H9 (cell line): ENCODE measurements around the gene PLCB1. TPM values are rescaled to one million over a fixed set of nuclear protein-coding genes. Genes with fewer than 3 reads are reported as not detected.

Experiments used
- DNase-seq: peaks from one replicate; pipeline ENCODE4 v3.0.0-alpha.2; 2017
- H2AFZ ChIP-seq: one replicate; pipeline ENCODE4 v1.6.1; 2013; ENCODE audit warnings: mild to moderate bottlenecking, low read length, control low read depth, moderate library complexity
- H2AK5ac ChIP-seq: 2 replicates; pipeline ENCODE4 v1.6.1; 2013; ENCODE audit warnings: low read length, control low read depth, mixed read lengths; ENCODE audit not compliant: insufficient read length
- H2BK120ac ChIP-seq: one replicate; pipeline ENCODE4 v1.6.1; 2013; ENCODE audit warnings: low read depth, mild to moderate bottlenecking, low read length, control low read depth, inconsistent platforms; ENCODE audit not compliant: poor library complexity, severe bottlenecking
- H2BK12ac ChIP-seq: 2 replicates; pipeline ENCODE4 v1.6.1; 2013; ENCODE audit warnings: low read length, control low read depth, mixed read lengths, low read depth; ENCODE audit not compliant: insufficient read length
- H2BK15ac ChIP-seq: 2 replicates; pipeline ENCODE4 v1.6.1; 2013; ENCODE audit warnings: low read depth, low read length, control low read depth
- H2BK20ac ChIP-seq: one replicate; pipeline ENCODE4 v1.6.1; 2013; ENCODE audit warnings: low read depth, mild to moderate bottlenecking, low read length, control low read depth, inconsistent platforms; ENCODE audit not compliant: poor library complexity, severe bottlenecking
- H2BK5ac ChIP-seq: 2 replicates; pipeline ENCODE4 v1.6.1; 2013; ENCODE audit warnings: low read length, control low read depth, mixed read lengths; ENCODE audit not compliant: insufficient read length
- H3K14ac ChIP-seq: 2 replicates; pipeline ENCODE4 v1.6.1; 2013; ENCODE audit warnings: low read length, control low read depth; ENCODE audit not compliant: insufficient read depth
- H3K18ac ChIP-seq: 2 replicates; pipeline ENCODE4 v1.6.1; 2013; ENCODE audit warnings: low read depth, mild to moderate bottlenecking, mixed read lengths, low read length, control low read depth; ENCODE audit not compliant: insufficient read length
- H3K23ac ChIP-seq: 2 replicates; pipeline ENCODE4 v1.6.1; 2013; ENCODE audit warnings: low read length, control low read depth, mixed read lengths, low read depth; ENCODE audit not compliant: insufficient read length
- H3K23me2 ChIP-seq: 2 replicates; pipeline ENCODE4 v1.6.1; 2013; ENCODE audit warnings: low read depth, mild to moderate bottlenecking, mixed read lengths, low read length, control low read depth; ENCODE audit not compliant: insufficient read length, poor library complexity, severe bottlenecking
- H3K27ac ChIP-seq: 2 replicates; pipeline ENCODE4 v1.5.1; 2013; ENCODE audit warnings: low read length, control low read depth, mixed read lengths, low read depth; ENCODE audit not compliant: insufficient read length
- H3K27me3 ChIP-seq: 2 replicates; pipeline ENCODE4 v1.6.1; 2013; ENCODE audit warnings: low read length, control low read depth, inconsistent platforms; ENCODE audit not compliant: insufficient read depth
- H3K4ac ChIP-seq: 2 replicates; pipeline ENCODE4 v1.6.1; 2013; ENCODE audit warnings: low read depth, mild to moderate bottlenecking, control low read depth, inconsistent platforms, low read length, moderate library complexity
- H3K4me1 ChIP-seq: 2 replicates; pipeline ENCODE4 v1.6.1; 2013; ENCODE audit warnings: low read length, control low read depth, inconsistent platforms; ENCODE audit not compliant: insufficient read depth
- H3K4me2 ChIP-seq: 2 replicates; pipeline ENCODE4 v1.6.1; 2013; ENCODE audit warnings: low read length, control low read depth, mixed read lengths; ENCODE audit not compliant: insufficient read length, insufficient read depth
- H3K56ac ChIP-seq: 2 replicates; pipeline ENCODE4 v1.6.1; 2013; ENCODE audit warnings: low read depth, mild to moderate bottlenecking, mixed read lengths, low read length, control low read depth; ENCODE audit not compliant: insufficient read length
- H3K79me1 ChIP-seq: 2 replicates; pipeline ENCODE4 v1.6.1; 2013; ENCODE audit warnings: low read depth, mild to moderate bottlenecking, moderate library complexity, low read length, control low read depth, inconsistent platforms; ENCODE audit not compliant: insufficient read depth, poor library complexity, severe bottlenecking
- H3K79me2 ChIP-seq: 2 replicates; pipeline ENCODE4 v1.6.1; 2013; ENCODE audit warnings: low read length, control low read depth, inconsistent platforms; ENCODE audit not compliant: insufficient read depth
- H3K9ac ChIP-seq: 2 replicates; pipeline ENCODE4 v1.6.1; 2013; ENCODE audit warnings: low read length, control low read depth, mixed read lengths; ENCODE audit not compliant: insufficient read length; ENCODE audit errors: extremely low read depth
- H3K9me3 ChIP-seq: one replicate; pipeline ENCODE4 v1.6.1; 2013; ENCODE audit warnings: low read depth, low read length, inconsistent platforms; ENCODE audit not compliant: control insufficient read depth
- H3T11ph ChIP-seq: one replicate; pipeline ENCODE4 v1.6.1; 2013; ENCODE audit warnings: mild to moderate bottlenecking, low read length, control low read depth, inconsistent platforms
- H4K20me1 ChIP-seq: one replicate; pipeline ENCODE4 v1.6.1; 2013; ENCODE audit not compliant: control insufficient read depth, insufficient read length, insufficient read depth
- H4K5ac ChIP-seq: 2 replicates; pipeline ENCODE4 v1.6.1; 2013; ENCODE audit warnings: low read depth, mild to moderate bottlenecking, mixed read lengths, low read length, control low read depth; ENCODE audit not compliant: insufficient read length
- H4K8ac ChIP-seq: replicated peaks from 2 replicates; pipeline ENCODE4 v1.6.1; 2013; ENCODE audit warnings: low read length, control low read depth, mixed read lengths, low read depth; ENCODE audit not compliant: insufficient read length
- H4K91ac ChIP-seq: 2 replicates; pipeline ENCODE4 v1.6.1; 2013; ENCODE audit warnings: low read depth, mild to moderate bottlenecking, moderate library complexity, mixed read lengths, low read length, control low read depth; ENCODE audit not compliant: insufficient read length
- H3K27ac Mint-ChIP-seq, 3 experiments: 2 replicates in 2 of 3; 3 replicates in 1 of 3; pipeline ENCODE4 v1.8.0; 2020 to 2021; ENCODE audit warnings: mixed read lengths in 3 of 3, mild to moderate bottlenecking in 1 of 3, moderate library complexity in 1 of 3
- H3K27me3 Mint-ChIP-seq: 2 replicates; pipeline ENCODE4 v1.8.0; 2021; ENCODE audit warnings: low read depth, mild to moderate bottlenecking, moderate library complexity, mixed read lengths
- H3K36me3 Mint-ChIP-seq, 3 experiments: 2 replicates in 2 of 3; 3 replicates in 1 of 3; pipeline ENCODE4 v1.8.0; 2020 to 2021; ENCODE audit warnings: low read depth in 3 of 3, mixed read lengths in 3 of 3; ENCODE audit not compliant: insufficient read depth in 1 of 3
- H3K4me1 Mint-ChIP-seq, 2 experiments: 2 replicates each; pipeline ENCODE4 v1.8.0; 2020; ENCODE audit warnings: mixed read lengths in 2 of 2
- H3K4me3 Mint-ChIP-seq, 2 experiments: 2 replicates in 1 of 2; 3 replicates in 1 of 2; pipeline ENCODE4 v1.8.0; 2020 to 2021; ENCODE audit warnings: mild to moderate bottlenecking in 2 of 2, mixed read lengths in 2 of 2, moderate library complexity in 1 of 2
- H3K9me3 Mint-ChIP-seq, 2 experiments: 2 replicates in 1 of 2; 3 replicates in 1 of 2; pipeline ENCODE4 v1.8.0; 2020; ENCODE audit warnings: mild to moderate bottlenecking in 2 of 2, mixed read lengths in 2 of 2, moderate library complexity in 1 of 2
- CTCF ChIP-seq: fragments of 200-600 bp; sonication (generic); conservative IDR thresholded peaks from 3 replicates; pipeline ENCODE4 v1.8.0; 2021; ENCODE audit warnings: antibody characterized with exemption, mild to moderate bottlenecking
- WGBS: extraction: QIAGEN DNeasy Blood & Tissue Kit; methylation state at CpG from one replicate; pipeline ENCODE4 v1.1.7; 2013; ENCODE audit warnings: missing lambda C conversion rate, low lambda C conversion rate, mixed read lengths; ENCODE audit not compliant: insufficient read length; ENCODE audit errors: extremely low coverage; 5-methylcytosine and 5-hydroxymethylcytosine counted together
- total RNA-seq: library from RNA; stranded (reverse); gene quantifications from 2 replicates; pipeline ENCODE4 v1.2.1, GENCODE V29; 2021

The PLCB1 gene
- total RNA-seq, 1 experiment from 2014 or later = 11.5 TPM

- H3K4me2 ChIP-seq = no peak overlapping the region
- no peaks in the 10 kb centered on the region; the same call in none of the 2 replicates for H3K27me3 Mint-ChIP-seq
- H3K23ac ChIP-seq = no peak overlapping the region
- H2BK5ac ChIP-seq = no peak overlapping the region
- H3K23me2 ChIP-seq = no peaks in the 10 kb centered on the region
- H3K27ac ChIP-seq = no peak overlapping the region
- no peaks in the 10 kb centered on the region for H4K20me1 ChIP-seq
- no peaks in the 10 kb centered on the region for H3K9me3 ChIP-seq
- H4K8ac ChIP-seq = no peak overlapping the region
- no peak overlapping the region for H3K14ac ChIP-seq
- H3K4me3 Mint-ChIP-seq = no peak overlapping the region
- WGBS = no CpG with 5 or more reads among the region's 1 CpG
- H3K27ac Mint-ChIP-seq = no peak overlapping the region
- H2BK15ac ChIP-seq = no peak overlapping the region
- H3K79me2 ChIP-seq = no peaks in the 10 kb centered on the region; the same call in 1 of the 2 replicates
- H2BK12ac ChIP-seq = no peak overlapping the region
- H3K56ac ChIP-seq = no peak overlapping the region
- H3K36me3 Mint-ChIP-seq = peaks cover 7 to 27% (median 13%) of the 10 kb centered on the region in 3 experiments; a peak in 6 of 7 replicates
- no peak overlapping the region for H2AK5ac ChIP-seq
- no peak overlapping the region for H3K4ac ChIP-seq
- DNase-seq = no peak
- H2BK120ac ChIP-seq = no peak overlapping the region
- peaks cover 14 to 15% of the 10 kb centered on the region in 2 experiments for H3K9me3 Mint-ChIP-seq
- no peaks in the 10 kb centered on the region for H3K4me1 Mint-ChIP-seq
- H3K9ac ChIP-seq = no peak overlapping the region
- H3K79me1 ChIP-seq = no peaks in the 10 kb centered on the region
- no peak overlapping the region for H3T11ph ChIP-seq
- no peak overlapping the region for H2AFZ ChIP-seq
- H3K27me3 ChIP-seq = no peaks in the 10 kb centered on the region
- H4K91ac ChIP-seq = no peak overlapping the region
- no peaks in the 10 kb centered on the region for H3K4me1 ChIP-seq
- TF ChIP-seq CTCF = no peak
- no peak overlapping the region for H2BK20ac ChIP-seq
- no peak overlapping the region for H3K18ac ChIP-seq
- no peak overlapping the region for H4K5ac ChIP-seq
These were observed 557.3 kb downstream of the PLCB1 start for GRCh38 chr20:8689337-8689736.
